H1 (cell line): Measurements from ENCODE around the gene CCDC88C. TPM values are rescaled to one million over a fixed set of nuclear protein-coding genes. Genes with fewer than 3 reads are reported as not detected.

Experiments used
- CTCF ChIA-PET: fragments of 300-600 bp; sonication (Branson Sonifier 250); formaldehyde crosslinking; loops from one replicate; lab custom pipeline; 2021; ENCODE audit not compliant: partially characterized antibody; lab: Charles Lee
- POLR2A ChIA-PET: fragments of 300-600 bp; sonication (Branson Sonifier 250); formaldehyde crosslinking; loops from one replicate; lab custom pipeline; 2021; ENCODE audit warnings: inconsistent platforms; ENCODE audit not compliant: partially characterized antibody; lab: Charles Lee
- DNase-seq, 2 experiments: peaks; one replicate each; pipeline versions ENCODE4 v3.0.0 to v3.0.0-alpha.2; 2010 to 2022; ENCODE audit warnings: low spot score in 2 of 2, low read depth in 1 of 2, mixed read lengths in 1 of 2
- FAIRE-seq: peaks from 2 replicates; lab custom pipeline; 2011; peaks lifted over from hg19 to GRCh38; lab: Jason Lieb, UNC
- H2AFZ ChIP-seq: 2 replicates; pipeline ENCODE4 v1.8.1; 2012; ENCODE audit warnings: low read length, inconsistent platforms
- H2AK5ac ChIP-seq: 2 replicates; pipeline ENCODE4 v1.6.1; 2013; ENCODE audit warnings: low read depth, low read length
- H2BK120ac ChIP-seq: replicated peaks from 2 replicates; pipeline ENCODE3; 2013; ENCODE audit warnings: low read depth, low read length, inconsistent platforms
- H2BK12ac ChIP-seq: 2 replicates; pipeline ENCODE4 v1.6.1; 2013; ENCODE audit warnings: low read depth, low read length
- H2BK15ac ChIP-seq: 2 replicates; pipeline ENCODE4 v1.6.1; 2013; ENCODE audit warnings: low read length
- H2BK20ac ChIP-seq: 2 replicates; pipeline ENCODE4 v1.6.1; 2013; ENCODE audit warnings: low read length
- H2BK5ac ChIP-seq: 2 replicates; pipeline ENCODE4 v1.6.1; 2013; ENCODE audit warnings: low read depth, low read length
- H3K14ac ChIP-seq: 2 replicates; pipeline ENCODE4 v1.6.1; 2013; ENCODE audit warnings: inconsistent platforms; ENCODE audit not compliant: insufficient read length
- H3K18ac ChIP-seq: 2 replicates; pipeline ENCODE4 v1.6.1; 2013; ENCODE audit warnings: low read length; ENCODE audit errors: extremely low read depth
- H3K23ac ChIP-seq: 2 replicates; pipeline ENCODE4 v1.6.1; 2013; ENCODE audit warnings: inconsistent platforms; ENCODE audit not compliant: insufficient read length
- H3K23me2 ChIP-seq: 2 replicates; pipeline ENCODE4 v1.6.1; 2013; ENCODE audit warnings: low read depth, low read length
- H3K27ac ChIP-seq: 2 replicates; pipeline ENCODE4 v1.6.1; 2011; ENCODE audit warnings: low read depth, low read length, inconsistent platforms
- H3K27me3 ChIP-seq, 4 experiments: replicated peaks in 1 of 4; 1 replicate in 1 of 4; 2 replicates in 3 of 4; pipeline versions ENCODE4 v1.6.1 to v1.8.1; 2011 to 2013; ENCODE audit warnings: low read length in 3 of 4, mild to moderate bottlenecking in 3 of 4, inconsistent platforms in 2 of 4, mixed read lengths in 2 of 4, moderate library complexity in 1 of 4; ENCODE audit not compliant: control insufficient read depth in 3 of 4, insufficient read depth in 3 of 4; ENCODE audit errors: extremely low read depth in 1 of 4
- H3K36me3 ChIP-seq, 4 experiments: 2 replicates each; pipeline versions ENCODE4 v1.6.1 to v1.8.1; 2011 to 2013; ENCODE audit warnings: mild to moderate bottlenecking in 4 of 4, low read length in 3 of 4, moderate library complexity in 2 of 4, control low read depth in 1 of 4, inconsistent platforms in 1 of 4; ENCODE audit not compliant: insufficient read depth in 4 of 4, control insufficient read depth in 2 of 4
- H3K4ac ChIP-seq: replicated peaks from 2 replicates; pipeline ENCODE3; 2013; ENCODE audit warnings: low read length, low read depth, mixed read lengths, inconsistent platforms; ENCODE audit not compliant: insufficient read length
- H3K4me1 ChIP-seq, 4 experiments: replicated peaks in 1 of 4; 1 replicate in 1 of 4; 2 replicates in 3 of 4; pipeline versions ENCODE4 v1.6.1 to v1.8.1; 2011 to 2013; ENCODE audit warnings: low read length in 3 of 4, inconsistent platforms in 2 of 4, mixed read lengths in 1 of 4; ENCODE audit not compliant: insufficient read depth in 4 of 4, control insufficient read depth in 3 of 4
- H3K4me2 ChIP-seq, 2 experiments: 2 replicates each; pipeline versions ENCODE4 v1.6.1 to v1.8.1; 2011 to 2013; ENCODE audit warnings: low read depth in 2 of 2, low read length in 2 of 2, control low read depth in 1 of 2, inconsistent platforms in 1 of 2, mild to moderate bottlenecking in 1 of 2; ENCODE audit not compliant: insufficient read depth in 1 of 2
- H3K4me3 ChIP-seq, 4 experiments: fragments of 200-600, 300-600 bp in 1 of 4; sonication (generic), shearing (Covaris generic), sonication (Bioruptor Twin) in 1 of 4; 2 replicates each; pipeline versions ENCODE4 v1.5.1 to v1.8.1; 2011 to 2016; ENCODE audit warnings: low read length in 4 of 4, low read depth in 3 of 4, control low read depth in 2 of 4, inconsistent platforms in 2 of 4, mild to moderate bottlenecking in 2 of 4, mixed read lengths in 1 of 4, moderate library complexity in 1 of 4; ENCODE audit not compliant: insufficient read depth in 2 of 4; ENCODE audit errors: extremely low read depth in 1 of 4
- H3K56ac ChIP-seq: replicated peaks from 2 replicates; pipeline ENCODE3; 2013; ENCODE audit warnings: low read depth, mild to moderate bottlenecking, mixed read lengths, low read length, inconsistent platforms; ENCODE audit not compliant: insufficient read length
- H3K79me1 ChIP-seq: 2 replicates; pipeline ENCODE4 v1.6.1; 2013; ENCODE audit warnings: low read depth, low read length, control low read depth
- H3K79me2 ChIP-seq, 2 experiments: 2 replicates each; pipeline versions ENCODE4 v1.6.1 to v1.8.1; 2012 to 2013; ENCODE audit warnings: low read length in 2 of 2, mild to moderate bottlenecking in 2 of 2, inconsistent platforms in 1 of 2; ENCODE audit not compliant: insufficient read depth in 2 of 2, control insufficient read depth in 1 of 2
- H3K9ac ChIP-seq, 4 experiments: replicated peaks in 1 of 4; 1 replicate in 1 of 4; 2 replicates in 3 of 4; pipeline versions ENCODE4 v1.6.1 to v1.8.1; 2011 to 2013; ENCODE audit warnings: low read depth in 3 of 4, low read length in 3 of 4, control low read depth in 2 of 4, mild to moderate bottlenecking in 2 of 4, moderate library complexity in 2 of 4, inconsistent platforms in 1 of 4; ENCODE audit errors: extremely low read depth in 1 of 4
- H3K9me3 ChIP-seq, 2 experiments: 2 replicates each; pipeline versions ENCODE4 v1.6.1 to v1.8.1; 2012 to 2013; ENCODE audit warnings: mild to moderate bottlenecking in 2 of 2, moderate library complexity in 2 of 2, control low read depth in 1 of 2, inconsistent platforms in 1 of 2, low read depth in 1 of 2, low read length in 1 of 2, mixed read lengths in 1 of 2; ENCODE audit not compliant: insufficient read depth in 2 of 2
- H4K20me1 ChIP-seq, 2 experiments: replicated peaks in 1 of 2; 2 replicates each; pipeline versions ENCODE3 to v1.8.1; 2011 to 2013; ENCODE audit warnings: inconsistent platforms in 2 of 2, low read length in 2 of 2, mild to moderate bottlenecking in 1 of 2; ENCODE audit not compliant: insufficient read depth in 2 of 2, control insufficient read depth in 1 of 2
- H4K5ac ChIP-seq: 2 replicates; pipeline ENCODE4 v1.6.1; 2013; ENCODE audit warnings: low read length, low read depth, mixed read lengths, inconsistent platforms; ENCODE audit not compliant: insufficient read length
- H4K8ac ChIP-seq: 2 replicates; pipeline ENCODE4 v1.8.0; 2013; ENCODE audit warnings: mild to moderate bottlenecking, moderate library complexity, low read length, inconsistent platforms; ENCODE audit not compliant: insufficient read depth; ENCODE audit errors: extremely low read depth
- H4K91ac ChIP-seq: replicated peaks from 2 replicates; pipeline ENCODE3; 2013; ENCODE audit warnings: low read length, mixed read lengths, inconsistent platforms; ENCODE audit not compliant: insufficient read length
- BACH1 ChIP-seq: IDR thresholded peaks from 2 replicates; pipeline ENCODE4 v1.6.1; 2012; ENCODE audit warnings: low read length, improper control_type of control experiment
- CBX8 ChIP-seq: fragments of 300-800, 300-1000 bp; sonication (generic); IDR thresholded peaks from 2 replicates; pipeline ENCODE4 v1.7.1; 2016; ENCODE audit warnings: low read depth, low read length, borderline replicate concordance
- GABPA ChIP-seq: IDR thresholded peaks from 2 replicates; pipeline ENCODE4 v1.6.1; 2011; ENCODE audit warnings: mild to moderate bottlenecking, low read length, moderate library complexity, borderline replicate concordance; ENCODE audit not compliant: insufficient read depth
- HDAC2 ChIP-seq, 2 experiments: fragments of 300-600 bp in 1 of 2; sonication (generic) in 1 of 2; IDR thresholded peaks; 2 replicates each; pipeline ENCODE4 v1.6.1; 2011 to 2012; ENCODE audit warnings: low read depth in 2 of 2, low read length in 2 of 2, mild to moderate bottlenecking in 2 of 2, moderate library complexity in 2 of 2, borderline replicate concordance in 1 of 2, inconsistent platforms in 1 of 2
- KDM5A ChIP-seq: fragments of 200-600 bp; IDR thresholded peaks from 2 replicates; pipeline ENCODE4 v1.7.1; 2012; ENCODE audit warnings: mild to moderate bottlenecking, low read length, inconsistent platforms, mixed read lengths
- PHF8 ChIP-seq: fragments of 200-600 bp; sonication (generic); conservative IDR thresholded peaks from 2 replicates; pipeline ENCODE4 v1.7.1; 2012; ENCODE audit warnings: low read depth, mild to moderate bottlenecking, inconsistent platforms, low read length, moderate library complexity
- RAD21 ChIP-seq, 2 experiments: IDR thresholded peaks in 1 of 2; conservative IDR thresholded peaks in 1 of 2; 2 replicates each; pipeline ENCODE4 v1.6.1; 2011; ENCODE audit warnings: low read depth in 2 of 2, low read length in 2 of 2, improper control_type of control experiment in 1 of 2, inconsistent platforms in 1 of 2, mild to moderate bottlenecking in 1 of 2, moderate library complexity in 1 of 2
- RBBP5 ChIP-seq: IDR thresholded peaks from 2 replicates; pipeline ENCODE4 v1.7.1; 2012; ENCODE audit warnings: low read depth, mild to moderate bottlenecking, inconsistent platforms, low read length, moderate library complexity, borderline replicate concordance
- SRF ChIP-seq: IDR thresholded peaks from 2 replicates; pipeline ENCODE4 v1.6.1; 2011; ENCODE audit warnings: mild to moderate bottlenecking, low read depth, low read length, moderate library complexity
- TEAD4 ChIP-seq: IDR thresholded peaks from 2 replicates; pipeline ENCODE4 v1.6.1; 2012; ENCODE audit warnings: low read depth, low read length, inconsistent platforms, mixed read lengths
- YY1 ChIP-seq: IDR thresholded peaks from 2 replicates; pipeline ENCODE4 v1.6.1; 2011; ENCODE audit warnings: low read depth, mild to moderate bottlenecking, low read length
- WGBS, 2 experiments: shearing (Covaris generic) in 1 of 2; methylation state at CpG; one replicate each; pipeline versions ENCODE4 v1.1.6 to v1.1.7; 2013 to 2015; ENCODE audit warnings: low lambda C conversion rate in 2 of 2, mixed read lengths in 2 of 2, inconsistent platforms in 1 of 2, low coverage in 1 of 2, missing lambda C conversion rate in 1 of 2; ENCODE audit not compliant: insufficient replicate concordance in 2 of 2, insufficient coverage in 1 of 2, insufficient read length in 1 of 2; ENCODE audit errors: extremely low coverage in 1 of 2, missing lambda C conversion rate in 1 of 2; 5-methylcytosine and 5-hydroxymethylcytosine counted together
- polyA plus RNA-seq, 7 experiments: library from polyadenylated mRNA; depleted of rRNA in 3 of 7; stranded (reverse) in 5 of 7; unstranded in 2 of 7; fragments of >200 nt in 5 of 7; fragments of 200-250 nt in 2 of 7; gene quantifications; 1 replicate in 5 of 7; 2 replicates in 1 of 7; 4 replicates in 1 of 7; pipeline versions ENCODE4 v1.2.1 to v1.2.3, GENCODE V29; 2011 to 2013; ENCODE audit warnings: missing spikeins in 2 of 7, mixed read lengths in 2 of 7
- total RNA-seq: library from RNA; stranded (reverse); fragmentation: NEBNext Ultra II Directional; extraction: Animal tissue kit (Norgen Biotek cat#: 25700); gene quantifications from 2 replicates; pipeline ENCODE4 v1.2.1, GENCODE V29; 2021

CCDC88C gene
- total and polyA plus RNA-seq, 2 of the 8 experiments (the other 6 are each of a cell fraction or from before 2014, with no cell fraction given): 10.3 to 57.7 TPM

GRCh38 chr14:91339076-91339475, 78.5 kb downstream of the CCDC88C start:
- Histone ChIP-seq H3K4me3 (no peak overlapping the region), H3K18ac (no peak overlapping the region), H3K56ac (no peak overlapping the region), H3K9me3 (no peaks in the 10 kb centered on the region), H3K9ac (no peak overlapping the region), H3K27me3 (no peaks in the 10 kb centered on the region), H2AK5ac (no peak overlapping the region), H3K14ac (no peak overlapping the region), H3K36me3 (peaks cover 9 to 44% (median 16%) of the 10 kb centered on the region in 4 experiments; a peak in 6 of 8 replicates), H3K4me1 (no peaks in the 10 kb centered on the region), H3K79me1 (peaks cover 2% of the 10 kb centered on the region; the same call in 1 of the 2 replicates), H4K20me1 (peaks cover 0 to 7% of the 10 kb centered on the region in 2 experiments), H4K91ac (no peak overlapping the region), H2BK120ac (no peak overlapping the region), H3K4me2 (no peak overlapping the region), H3K23me2 (no peaks in the 10 kb centered on the region; the same call in 1 of the 2 replicates), H2BK20ac (no peak overlapping the region), H2BK15ac (no peak overlapping the region), H2BK12ac (no peak overlapping the region), H3K23ac (no peak overlapping the region), H4K5ac (no peak overlapping the region), H2BK5ac (no peak overlapping the region), H3K79me2 (no peaks in the 10 kb centered on the region), H3K4ac (no peak overlapping the region), H2AFZ (no peak overlapping the region), H4K8ac (no peak overlapping the region), H3K27ac (no peak overlapping the region)
- DNase-seq: no peak
- 92% methylated on average over 17 of the region's 17 CpGs; no CpG with 5 or more reads in 1 of the 2 experiments for WGBS, 2 experiments
- ChIA-PET POLR2A (no interaction called here), CTCF (interaction anchor here (1.4 to 11.6 kb wide), 10 partner anchors 10 to 89 kb away, joined by 3 to 135 read pairs (median 6); no protein-coding TSS in a partner anchor)
- FAIRE-seq: no peak
- TF ChIP-seq KDM5A (no peak), GABPA (no peak), RAD21 (IDR thresholded peaks at IDR 0.05 in 1 of 2, conservative IDR thresholded peaks at IDR 0.05 in 1 of 2; ENCODE audit: low read depth in 2 of 2, low read length in 2 of 2) (no peak), BACH1 (no peak), PHF8 (no peak), SRF (no peak), HDAC2 (IDR thresholded peaks at IDR 0.05; ENCODE audit: borderline replicate concordance in 1 of 2, low read depth in 2 of 2, low read length in 2 of 2) (no peak), TEAD4 (no peak), CBX8 (no peak), YY1 (no peak), RBBP5 (no peak)
